Neural cell (in vitro differentiated cells): ENCODE measurements around the gene CNTNAP2. TPM values are rescaled to one million over a fixed set of nuclear protein-coding genes. Genes with fewer than 3 reads are reported as not detected.

Source experiments
- H2AFZ ChIP-seq: fragments of 200-600, 300-800 bp; sonication (generic), shearing (Covaris generic); 2 replicates; pipeline ENCODE4 v1.6.0; 2014; ENCODE audit warnings: low read depth, mild to moderate bottlenecking, antibody characterized with exemption, low read length, moderate library complexity
- H3F3A ChIP-seq: fragments of 200-600 bp; shearing (Covaris generic); 2 replicates; pipeline ENCODE4 v1.6.1; 2016; ENCODE audit warnings: mild to moderate bottlenecking, moderate library complexity, mixed read lengths, antibody characterized with exemption, low read length; ENCODE audit not compliant: insufficient read depth, poor library complexity, severe bottlenecking
- H3K27ac ChIP-seq: fragments of 200-600, 300-800 bp; sonication (generic), shearing (Covaris generic); 2 replicates; pipeline ENCODE4 v1.5.1; 2014; ENCODE audit warnings: mild to moderate bottlenecking, low read length, moderate library complexity
- H3K27me3 ChIP-seq: fragments of 300-800, 200-600 bp; sonication (generic), shearing (Covaris generic); 2 replicates; pipeline ENCODE4 v1.6.0; 2014; ENCODE audit warnings: mild to moderate bottlenecking, low read depth, low read length, moderate library complexity; ENCODE audit not compliant: insufficient read depth
- H3K36me3 ChIP-seq: fragments of 300-800, 200-600 bp; sonication (generic), shearing (Covaris generic); 2 replicates; pipeline ENCODE4 v1.5.1; 2014; ENCODE audit warnings: mild to moderate bottlenecking, antibody characterized with exemption, low read length, moderate library complexity; ENCODE audit not compliant: insufficient read depth
- H3K4me2 ChIP-seq: fragments of 300-800, 200-600 bp; sonication (generic), shearing (Covaris generic); 2 replicates; pipeline ENCODE4 v1.6.0; 2014; ENCODE audit warnings: mild to moderate bottlenecking, low read length
- H3K4me3 ChIP-seq: fragments of 300-800, 200-600 bp; sonication (generic), shearing (Covaris generic); 2 replicates; pipeline ENCODE4 v1.5.1; 2014; ENCODE audit warnings: mild to moderate bottlenecking, low read length, moderate library complexity
- H3K79me2 ChIP-seq: fragments of 200-600 bp; shearing (Covaris generic); replicated peaks from 2 replicates; pipeline ENCODE4 v1.6.0; 2014; ENCODE audit warnings: mild to moderate bottlenecking, low read length, moderate library complexity; ENCODE audit not compliant: insufficient read depth
- H3K9ac ChIP-seq: fragments of 300-800, 200-600 bp; sonication (generic), shearing (Covaris generic); 2 replicates; pipeline ENCODE4 v1.6.1; 2016; ENCODE audit warnings: mild to moderate bottlenecking, low read length, mixed read lengths
- H3K9me2 ChIP-seq: fragments of 200-600 bp; shearing (Covaris generic); 2 replicates; pipeline ENCODE4 v1.6.1; 2016; ENCODE audit warnings: mild to moderate bottlenecking, low read length, mixed read lengths; ENCODE audit not compliant: insufficient read depth
- H3K9me3 ChIP-seq: fragments of 200-600, 300-800 bp; sonication (generic), shearing (Covaris generic); 2 replicates; pipeline ENCODE4 v1.6.1; 2016; ENCODE audit warnings: mild to moderate bottlenecking, mixed run types, low read length, moderate library complexity, mixed read lengths
- H4K20me1 ChIP-seq: fragments of 200-600 bp; shearing (Covaris generic); 2 replicates; pipeline ENCODE4 v1.6.1; 2016; ENCODE audit warnings: mild to moderate bottlenecking, mixed run types; ENCODE audit not compliant: insufficient read depth
- EP300 ChIP-seq: fragments of 450-650 bp; conservative IDR thresholded peaks from 2 replicates; pipeline ENCODE4 v1.6.1; 2014; ENCODE audit warnings: antibody characterized with exemption, mild to moderate bottlenecking, moderate library complexity; ENCODE audit not compliant: poor library complexity, severe bottlenecking
- EZH2 ChIP-seq: fragments of 200-600, 300-800 bp; shearing (Covaris generic), sonication (generic); IDR thresholded peaks from 2 replicates; pipeline ENCODE4 v1.6.1; 2014; ENCODE audit warnings: antibody characterized with exemption, low read length, borderline replicate concordance, mild to moderate bottlenecking; ENCODE audit not compliant: insufficient read depth, poor library complexity, severe bottlenecking
- MXI1 ChIP-seq: fragments of 450-650 bp; conservative IDR thresholded peaks from 2 replicates; pipeline ENCODE4 v1.6.1; 2014; ENCODE audit warnings: antibody characterized with exemption, mild to moderate bottlenecking; ENCODE audit not compliant: poor library complexity, severe bottlenecking
- POLR2AphosphoS5 ChIP-seq: IDR thresholded peaks from 2 replicates; pipeline ENCODE4 v1.6.1; 2012
- RAD21 ChIP-seq: fragments of 450-650 bp; conservative IDR thresholded peaks from 2 replicates; pipeline ENCODE4 v1.6.1; 2014; ENCODE audit warnings: antibody characterized with exemption, mild to moderate bottlenecking, moderate library complexity
- SMC3 ChIP-seq: fragments of 450-650 bp; conservative IDR thresholded peaks from 2 replicates; pipeline ENCODE4 v1.6.1; 2014; ENCODE audit warnings: antibody characterized with exemption, mild to moderate bottlenecking, moderate library complexity; ENCODE audit not compliant: poor library complexity
- TAF1 ChIP-seq: IDR thresholded peaks from 2 replicates; pipeline ENCODE4 v1.6.1; 2012; ENCODE audit warnings: low read depth
- polyA plus RNA-seq: library from polyadenylated mRNA; depleted of rRNA; stranded (reverse); fragments of >200 nt; gene quantifications from 2 replicates; pipeline ENCODE4 v1.2.3, GENCODE V29; 2014
- TF ChIP-seq, protein P1 (sequence below): fragments of 450-650 bp; IDR thresholded peaks from 2 replicates; pipeline ENCODE4 v1.5.1; 2014; ENCODE audit warnings: antibody characterized with exemption, mild to moderate bottlenecking, moderate library complexity; ENCODE audit not compliant: poor library complexity, severe bottlenecking
- TF ChIP-seq, protein P2 (sequence below): IDR thresholded peaks from 2 replicates; pipeline ENCODE4 v1.6.1; 2012; ENCODE audit warnings: borderline replicate concordance

Gene CNTNAP2
- polyA plus RNA-seq, 1 donor from 2014 or later: 276 TPM

- Histone ChIP-seq H2AFZ (no peak overlapping the region), H3F3A (no peaks in the 10 kb centered on the region), H3K4me2 (no peak overlapping the region), H3K4me3 (no peak overlapping the region), H3K27ac (no peak overlapping the region), H3K27me3 (no peaks in the 10 kb centered on the region), H3K9me2 (no peaks in the 10 kb centered on the region), H3K9me3 (no peaks in the 10 kb centered on the region), H3K79me2 (no peaks in the 10 kb centered on the region), H3K36me3 (no peaks in the 10 kb centered on the region), H3K9ac (no peak overlapping the region), H4K20me1 (no peaks in the 10 kb centered on the region)
- TF ChIP-seq POLR2AphosphoS5: no peak
- TF ChIP-seq, protein P1, sequence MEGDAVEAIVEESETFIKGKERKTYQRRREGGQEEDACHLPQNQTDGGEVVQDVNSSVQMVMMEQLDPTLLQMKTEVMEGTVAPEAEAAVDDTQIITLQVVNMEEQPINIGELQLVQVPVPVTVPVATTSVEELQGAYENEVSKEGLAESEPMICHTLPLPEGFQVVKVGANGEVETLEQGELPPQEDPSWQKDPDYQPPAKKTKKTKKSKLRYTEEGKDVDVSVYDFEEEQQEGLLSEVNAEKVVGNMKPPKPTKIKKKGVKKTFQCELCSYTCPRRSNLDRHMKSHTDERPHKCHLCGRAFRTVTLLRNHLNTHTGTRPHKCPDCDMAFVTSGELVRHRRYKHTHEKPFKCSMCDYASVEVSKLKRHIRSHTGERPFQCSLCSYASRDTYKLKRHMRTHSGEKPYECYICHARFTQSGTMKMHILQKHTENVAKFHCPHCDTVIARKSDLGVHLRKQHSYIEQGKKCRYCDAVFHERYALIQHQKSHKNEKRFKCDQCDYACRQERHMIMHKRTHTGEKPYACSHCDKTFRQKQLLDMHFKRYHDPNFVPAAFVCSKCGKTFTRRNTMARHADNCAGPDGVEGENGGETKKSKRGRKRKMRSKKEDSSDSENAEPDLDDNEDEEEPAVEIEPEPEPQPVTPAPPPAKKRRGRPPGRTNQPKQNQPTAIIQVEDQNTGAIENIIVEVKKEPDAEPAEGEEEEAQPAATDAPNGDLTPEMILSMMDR: no peak
- TF ChIP-seq EZH2: no peak
- TF ChIP-seq, protein P2, sequence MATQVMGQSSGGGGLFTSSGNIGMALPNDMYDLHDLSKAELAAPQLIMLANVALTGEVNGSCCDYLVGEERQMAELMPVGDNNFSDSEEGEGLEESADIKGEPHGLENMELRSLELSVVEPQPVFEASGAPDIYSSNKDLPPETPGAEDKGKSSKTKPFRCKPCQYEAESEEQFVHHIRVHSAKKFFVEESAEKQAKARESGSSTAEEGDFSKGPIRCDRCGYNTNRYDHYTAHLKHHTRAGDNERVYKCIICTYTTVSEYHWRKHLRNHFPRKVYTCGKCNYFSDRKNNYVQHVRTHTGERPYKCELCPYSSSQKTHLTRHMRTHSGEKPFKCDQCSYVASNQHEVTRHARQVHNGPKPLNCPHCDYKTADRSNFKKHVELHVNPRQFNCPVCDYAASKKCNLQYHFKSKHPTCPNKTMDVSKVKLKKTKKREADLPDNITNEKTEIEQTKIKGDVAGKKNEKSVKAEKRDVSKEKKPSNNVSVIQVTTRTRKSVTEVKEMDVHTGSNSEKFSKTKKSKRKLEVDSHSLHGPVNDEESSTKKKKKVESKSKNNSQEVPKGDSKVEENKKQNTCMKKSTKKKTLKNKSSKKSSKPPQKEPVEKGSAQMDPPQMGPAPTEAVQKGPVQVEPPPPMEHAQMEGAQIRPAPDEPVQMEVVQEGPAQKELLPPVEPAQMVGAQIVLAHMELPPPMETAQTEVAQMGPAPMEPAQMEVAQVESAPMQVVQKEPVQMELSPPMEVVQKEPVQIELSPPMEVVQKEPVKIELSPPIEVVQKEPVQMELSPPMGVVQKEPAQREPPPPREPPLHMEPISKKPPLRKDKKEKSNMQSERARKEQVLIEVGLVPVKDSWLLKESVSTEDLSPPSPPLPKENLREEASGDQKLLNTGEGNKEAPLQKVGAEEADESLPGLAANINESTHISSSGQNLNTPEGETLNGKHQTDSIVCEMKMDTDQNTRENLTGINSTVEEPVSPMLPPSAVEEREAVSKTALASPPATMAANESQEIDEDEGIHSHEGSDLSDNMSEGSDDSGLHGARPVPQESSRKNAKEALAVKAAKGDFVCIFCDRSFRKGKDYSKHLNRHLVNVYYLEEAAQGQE: no peak
- TF ChIP-seq TAF1: no peak
- no peak for TF ChIP-seq MXI1
- no peak for TF ChIP-seq SMC3
- TF ChIP-seq RAD21: no peak
- TF ChIP-seq EP300: no peak
These were observed 1183.7 kb downstream of the CNTNAP2 start for GRCh38 chr7:147300293-147300692.

DNA sequence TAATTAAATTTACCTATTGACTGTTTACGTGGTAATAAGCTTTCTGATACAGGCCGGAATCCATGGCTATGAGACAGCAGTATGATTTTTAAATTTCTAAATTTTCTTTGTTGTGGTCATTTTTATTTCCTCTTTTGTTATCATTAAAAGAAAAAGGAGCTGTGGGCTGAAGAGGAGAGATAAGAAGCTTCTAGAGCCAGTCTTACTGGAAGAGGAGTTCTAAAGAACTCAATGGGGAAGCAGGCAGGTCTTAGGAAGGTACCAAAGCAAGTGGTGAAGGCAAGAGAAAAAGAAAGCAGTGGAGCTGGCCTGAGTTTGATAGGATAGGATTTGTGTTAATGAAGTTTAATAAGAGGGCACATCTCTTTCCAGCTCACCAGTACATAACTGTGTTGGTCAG lies 1187.8 kb downstream of the CNTNAP2 start:
- H3K36me3 ChIP-seq: no peaks in the 10 kb centered on the region
- no peaks in the 10 kb centered on the region for H4K20me1 ChIP-seq
- no peak overlapping the region for H3K4me2 ChIP-seq
- no peaks in the 10 kb centered on the region for H3K79me2 ChIP-seq
- H3F3A ChIP-seq: no peaks in the 10 kb centered on the region
- H3K4me3 ChIP-seq: no peak overlapping the region
- no peak overlapping the region for H3K27ac ChIP-seq
- no peaks in the 10 kb centered on the region for H3K9me2 ChIP-seq
- no peaks in the 10 kb centered on the region for H3K9me3 ChIP-seq
- no peak overlapping the region for H2AFZ ChIP-seq
- TF ChIP-seq TAF1: no peak
- no peak for TF ChIP-seq SMC3
- TF ChIP-seq EP300: no peak
- no peak for TF ChIP-seq POLR2AphosphoS5
- no peak for TF ChIP-seq EZH2
- TF ChIP-seq RAD21: no peak
- no peak overlapping the region for H3K9ac ChIP-seq
- H3K27me3 ChIP-seq: no peaks in the 10 kb centered on the region
